Panc1 (cell line): Measurements from ENCODE around the gene NRK. TPM values are rescaled to one million over a fixed set of nuclear protein-coding genes. Genes with fewer than 3 reads are reported as not detected.

Experiments used
- ATAC-seq: fragments of 200-7000 bp; cut with Tn5 transposase; 2 replicates; pipeline ENCODE4 v1.9.1; 2020; ENCODE audit warnings: mild to moderate bottlenecking, moderate library complexity
- BruUV-seq: library from RNA; stranded (reverse); fragments of 400-500 nt; replicated peaks from 2 replicates; lab custom pipeline; 2021; lab: Mats Ljungman, UMichigan
- CTCF ChIA-PET: fragments of 300-600 bp; sonication (Branson Sonifier 250); formaldehyde crosslinking; loops from one replicate; lab custom pipeline; 2022; ENCODE audit warnings: antibody characterized with exemption; lab: Charles Lee
- POLR2A ChIA-PET: fragments of 300-600 bp; sonication (Branson Sonifier 250); formaldehyde crosslinking; loops from one replicate; lab custom pipeline; 2022; ENCODE audit warnings: antibody characterized with exemption; lab: Charles Lee
- DNase-seq: peaks from one replicate; pipeline ENCODE4 v3.0.0-alpha.2; 2010; ENCODE audit warnings: low read depth, low spot score
- H3K27ac ChIP-seq: 2 replicates; pipeline ENCODE4 v1.5.1; 2011; ENCODE audit warnings: mild to moderate bottlenecking, low read length, inconsistent platforms
- H3K27me3 ChIP-seq: fragments of 200-500 bp; sonication (Bioruptor generic); 2 replicates; pipeline ENCODE4 v1.6.0; 2014; ENCODE audit warnings: low read length, inconsistent platforms; ENCODE audit not compliant: control insufficient read depth, insufficient read depth
- H3K36me3 ChIP-seq: fragments of 200-500 bp; sonication (Bioruptor generic); 2 replicates; pipeline ENCODE4 v1.5.1; 2014; ENCODE audit warnings: inconsistent platforms, mild to moderate bottlenecking, low read length, moderate library complexity; ENCODE audit not compliant: control insufficient read depth, insufficient read depth
- H3K4me1 ChIP-seq: 2 replicates; pipeline ENCODE4 v1.5.1; 2011; ENCODE audit warnings: inconsistent platforms, mild to moderate bottlenecking, low read length, moderate library complexity; ENCODE audit not compliant: control insufficient read depth, insufficient read depth
- H3K4me3 ChIP-seq, 2 experiments: 2 replicates each; pipeline ENCODE4 v1.5.1; 2011 to 2012; ENCODE audit warnings: low read depth in 2 of 2, low read length in 2 of 2, mild to moderate bottlenecking in 2 of 2, inconsistent platforms in 1 of 2, moderate library complexity in 1 of 2
- H3K9me3 ChIP-seq: fragments of 200-500 bp; sonication (Bioruptor generic); 2 replicates; pipeline ENCODE4 v1.5.1; 2014; ENCODE audit warnings: low read depth, mild to moderate bottlenecking, inconsistent platforms, low read length, moderate library complexity; ENCODE audit not compliant: control insufficient read depth, insufficient read depth
- POLR2AphosphoS5 ChIP-seq: IDR thresholded peaks from 2 replicates; pipeline ENCODE4 v1.6.1; 2012; ENCODE audit warnings: mild to moderate bottlenecking, low read depth, low read length, moderate library complexity
- SIN3A ChIP-seq: IDR thresholded peaks from 2 replicates; pipeline ENCODE4 v1.6.1; 2012; ENCODE audit warnings: low read depth, mild to moderate bottlenecking, low read length, moderate library complexity, borderline replicate concordance; ENCODE audit not compliant: insufficient read depth
- in situ Hi-C: cut with HindIII; loops from 2 replicates; pipeline ENCODE4 v1.10.0; 2016; ENCODE audit warnings: low sequenced_read_pairs, low pct_unique_long_range_greater_than_20kb
- intact Hi-C: fragments of 100-400 bp; cut with micrococcal nuclease; formaldehyde crosslinking; loops from one replicate; pipeline ENCODE4 v1.10.0; 2022; ENCODE audit not compliant: unreplicated experiment
- total RNA-seq: library from RNA; stranded (reverse); gene quantifications from one replicate; pipeline ENCODE4 v1.2.1, GENCODE V29; 2021; ENCODE audit not compliant: unreplicated experiment
- TF ChIP-seq, protein P1 (sequence below): fragments of 450-650 bp; IDR thresholded peaks from 2 replicates; pipeline ENCODE4 v1.5.1; 2017; ENCODE audit warnings: mild to moderate bottlenecking
- TF ChIP-seq, protein P2 (sequence below), 2 experiments: IDR thresholded peaks; 2 replicates each; pipeline ENCODE4 v1.6.1; 2011 to 2012; ENCODE audit warnings: low read depth in 2 of 2, control low read depth in 1 of 2, low read length in 1 of 2, mild to moderate bottlenecking in 1 of 2, moderate library complexity in 1 of 2; ENCODE audit not compliant: insufficient read depth in 1 of 2

NRK gene
- total RNA-seq, 1 experiment from 2014 or later, result 0.03 TPM

GRCh38 chrX:105816517-105816916, 5.8 kb upstream of the NRK start:
- TF ChIP-seq POLR2AphosphoS5, result no peak
- H3K9me3 ChIP-seq, result no peaks in the 10 kb centered on the region
- ChIA-PET POLR2A (no interaction called here), CTCF (no interaction called here)
- in situ Hi-C loops, result no loop called here
- intact Hi-C loops, result no loop called here
- DNase-seq (no peak), ATAC-seq (no peak)
- H3K27ac ChIP-seq, result no peak overlapping the region
- H3K4me1 ChIP-seq, result no peaks in the 10 kb centered on the region
- BruUV-seq, result no TSS peak
- H3K27me3 ChIP-seq, result no peaks in the 10 kb centered on the region; the same call in 1 of the 2 replicates
- H3K4me3 ChIP-seq, result no peak overlapping the region
- no peaks in the 10 kb centered on the region for H3K36me3 ChIP-seq

DNA sequence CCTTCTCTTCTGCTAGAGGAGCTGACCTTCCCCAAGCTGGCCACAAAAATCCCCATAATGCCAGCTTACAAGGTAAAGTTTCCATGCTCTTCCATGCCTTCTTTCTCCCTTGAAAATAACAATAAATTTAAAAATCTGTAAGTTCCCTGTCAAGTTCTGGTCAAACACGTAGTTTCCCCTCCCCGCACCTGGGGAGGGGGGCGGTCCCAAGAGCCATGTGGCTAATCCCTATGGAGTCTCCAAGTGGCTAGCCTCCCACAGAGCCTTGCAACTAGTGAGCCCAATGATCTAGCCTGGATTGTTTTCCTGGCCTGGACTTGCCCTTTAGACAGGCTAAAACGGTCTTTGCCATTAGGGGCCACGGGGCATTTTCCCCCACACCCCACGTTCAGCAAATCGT, 2.1 kb upstream of the NRK start:
- DNase-seq (no peak), ATAC-seq (no peak)
- no peak for TF ChIP-seq SIN3A
- intact Hi-C loops (no loop called here), in situ Hi-C loops (no loop called here)
- CTCF ChIA-PET, result no interaction called here
- Histone ChIP-seq H3K9me3 (no peaks in the 10 kb centered on the region), H3K27me3 (no peaks in the 10 kb centered on the region; the same call in 1 of the 2 replicates), H3K27ac (no peak overlapping the region), H3K4me3 (no peak overlapping the region), H3K4me1 (no peaks in the 10 kb centered on the region), H3K36me3 (no peaks in the 10 kb centered on the region)
- no TSS peak for BruUV-seq
- POLR2A ChIA-PET, result no interaction called here

DNA sequence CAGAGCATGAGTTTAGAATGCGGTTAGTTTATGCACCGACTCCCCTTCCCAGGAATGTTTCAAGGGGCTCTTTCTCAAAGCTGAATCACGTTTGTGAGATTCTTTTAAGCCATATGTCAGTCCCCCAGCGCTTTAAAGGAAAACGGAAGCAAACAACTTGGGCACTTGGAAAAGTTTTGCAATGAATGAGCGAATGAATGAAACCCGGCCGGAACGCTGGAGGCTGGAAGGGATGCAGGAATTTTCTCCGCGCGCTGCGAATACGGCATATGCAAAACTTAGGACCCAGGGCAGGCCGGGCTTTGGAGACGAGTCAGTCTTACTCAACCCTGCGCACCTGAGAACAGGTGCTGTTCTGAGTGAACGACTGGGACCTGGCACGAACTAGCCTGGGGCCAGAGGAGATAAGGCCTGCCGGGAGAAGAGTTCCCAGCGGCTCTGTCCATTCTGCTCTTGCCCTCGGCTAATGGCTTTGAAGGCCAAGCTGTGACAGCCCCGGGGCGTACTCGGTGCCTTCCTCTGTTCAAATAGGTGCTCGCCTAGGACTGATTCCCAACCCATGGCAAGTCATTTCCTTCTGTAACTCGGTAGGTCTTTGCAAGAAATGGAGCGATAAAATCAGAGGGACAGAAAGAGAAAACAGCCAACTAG, 743 bp upstream of the NRK start:
- no peak for ATAC-seq
- no peak for DNase-seq
- Histone ChIP-seq H3K4me1 (no peaks in the 10 kb centered on the region), H3K4me3 (no peak overlapping the region), H3K9me3 (no peaks in the 10 kb centered on the region), H3K36me3 (no peaks in the 10 kb centered on the region), H3K27me3 (no peaks in the 10 kb centered on the region; the same call in 1 of the 2 replicates), H3K27ac (no peak overlapping the region)
- CTCF ChIA-PET, result no interaction called here
- in situ Hi-C loops (no loop called here), intact Hi-C loops (no loop called here)
- TF ChIP-seq, protein P1, sequence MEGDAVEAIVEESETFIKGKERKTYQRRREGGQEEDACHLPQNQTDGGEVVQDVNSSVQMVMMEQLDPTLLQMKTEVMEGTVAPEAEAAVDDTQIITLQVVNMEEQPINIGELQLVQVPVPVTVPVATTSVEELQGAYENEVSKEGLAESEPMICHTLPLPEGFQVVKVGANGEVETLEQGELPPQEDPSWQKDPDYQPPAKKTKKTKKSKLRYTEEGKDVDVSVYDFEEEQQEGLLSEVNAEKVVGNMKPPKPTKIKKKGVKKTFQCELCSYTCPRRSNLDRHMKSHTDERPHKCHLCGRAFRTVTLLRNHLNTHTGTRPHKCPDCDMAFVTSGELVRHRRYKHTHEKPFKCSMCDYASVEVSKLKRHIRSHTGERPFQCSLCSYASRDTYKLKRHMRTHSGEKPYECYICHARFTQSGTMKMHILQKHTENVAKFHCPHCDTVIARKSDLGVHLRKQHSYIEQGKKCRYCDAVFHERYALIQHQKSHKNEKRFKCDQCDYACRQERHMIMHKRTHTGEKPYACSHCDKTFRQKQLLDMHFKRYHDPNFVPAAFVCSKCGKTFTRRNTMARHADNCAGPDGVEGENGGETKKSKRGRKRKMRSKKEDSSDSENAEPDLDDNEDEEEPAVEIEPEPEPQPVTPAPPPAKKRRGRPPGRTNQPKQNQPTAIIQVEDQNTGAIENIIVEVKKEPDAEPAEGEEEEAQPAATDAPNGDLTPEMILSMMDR, result no peak
- TF ChIP-seq, protein P2, sequence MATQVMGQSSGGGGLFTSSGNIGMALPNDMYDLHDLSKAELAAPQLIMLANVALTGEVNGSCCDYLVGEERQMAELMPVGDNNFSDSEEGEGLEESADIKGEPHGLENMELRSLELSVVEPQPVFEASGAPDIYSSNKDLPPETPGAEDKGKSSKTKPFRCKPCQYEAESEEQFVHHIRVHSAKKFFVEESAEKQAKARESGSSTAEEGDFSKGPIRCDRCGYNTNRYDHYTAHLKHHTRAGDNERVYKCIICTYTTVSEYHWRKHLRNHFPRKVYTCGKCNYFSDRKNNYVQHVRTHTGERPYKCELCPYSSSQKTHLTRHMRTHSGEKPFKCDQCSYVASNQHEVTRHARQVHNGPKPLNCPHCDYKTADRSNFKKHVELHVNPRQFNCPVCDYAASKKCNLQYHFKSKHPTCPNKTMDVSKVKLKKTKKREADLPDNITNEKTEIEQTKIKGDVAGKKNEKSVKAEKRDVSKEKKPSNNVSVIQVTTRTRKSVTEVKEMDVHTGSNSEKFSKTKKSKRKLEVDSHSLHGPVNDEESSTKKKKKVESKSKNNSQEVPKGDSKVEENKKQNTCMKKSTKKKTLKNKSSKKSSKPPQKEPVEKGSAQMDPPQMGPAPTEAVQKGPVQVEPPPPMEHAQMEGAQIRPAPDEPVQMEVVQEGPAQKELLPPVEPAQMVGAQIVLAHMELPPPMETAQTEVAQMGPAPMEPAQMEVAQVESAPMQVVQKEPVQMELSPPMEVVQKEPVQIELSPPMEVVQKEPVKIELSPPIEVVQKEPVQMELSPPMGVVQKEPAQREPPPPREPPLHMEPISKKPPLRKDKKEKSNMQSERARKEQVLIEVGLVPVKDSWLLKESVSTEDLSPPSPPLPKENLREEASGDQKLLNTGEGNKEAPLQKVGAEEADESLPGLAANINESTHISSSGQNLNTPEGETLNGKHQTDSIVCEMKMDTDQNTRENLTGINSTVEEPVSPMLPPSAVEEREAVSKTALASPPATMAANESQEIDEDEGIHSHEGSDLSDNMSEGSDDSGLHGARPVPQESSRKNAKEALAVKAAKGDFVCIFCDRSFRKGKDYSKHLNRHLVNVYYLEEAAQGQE (IDR thresholded peaks at IDR 0.05; ENCODE audit: insufficient read depth in 1 of 2, low read depth in 2 of 2, low read length in 1 of 2), result no peak
- BruUV-seq, result no TSS peak
- POLR2A ChIA-PET, result no interaction called here
